ENCODE results near the gene DGKB. TPM values are rescaled to one million over a fixed set of nuclear protein-coding genes. Genes with fewer than 3 reads are reported as not detected.

Gene DGKB
- total RNA-seq, 1 donor, result 0.36 TPM

- DNase-seq (ENCODE audit: low read depth), result peak; percentile 78
- no peak overlapping the region for H3K4me3 ChIP-seq (ENCODE audit: low read depth, low read length)
- no peak for TF ChIP-seq CTCF (IDR thresholded peaks at IDR 0.05; ENCODE audit: insufficient read depth, low read length)
Measured at GRCh38 chr7:14841869-14842268, 60.7 kb downstream of the DGKB start.

GRCh38 chr7:14841086-14841485, 61.5 kb downstream of the DGKB start:
- DNase-seq (ENCODE audit: low read depth), result no peak
- H3K4me3 ChIP-seq (ENCODE audit: low read depth, low read length), result no peak overlapping the region
- TF ChIP-seq CTCF (IDR thresholded peaks at IDR 0.05; ENCODE audit: insufficient read depth, low read length), result no peak

- H3K4me3 ChIP-seq (ENCODE audit: low read depth, low read length), result no peak overlapping the region
- TF ChIP-seq CTCF (IDR thresholded peaks at IDR 0.05; ENCODE audit: insufficient read depth, low read length), result no peak
- no peak for DNase-seq (ENCODE audit: low read depth)
Measured at GRCh38 chr7:14839307-14839706, 63.2 kb downstream of the DGKB start.

- peak; percentile 45 for DNase-seq (ENCODE audit: low read depth)
- TF ChIP-seq CTCF (IDR thresholded peaks at IDR 0.05; ENCODE audit: insufficient read depth, low read length), result no peak
- no peak overlapping the region for H3K4me3 ChIP-seq (ENCODE audit: low read depth, low read length)
Measured at GRCh38 chr7:14837216-14837615, 65.3 kb downstream of the DGKB start.

- DNase-seq (ENCODE audit: low read depth), result peak; percentile 63
- peak overlapping the region; percentile 6 for H3K4me3 ChIP-seq (ENCODE audit: low read depth, low read length)
- TF ChIP-seq CTCF (IDR thresholded peaks at IDR 0.05; ENCODE audit: insufficient read depth, low read length), result no peak
Measured at GRCh38 chr7:14836571-14837189, 65.9 kb downstream of the DGKB start.

- DNase-seq (ENCODE audit: low read depth), result no peak
- TF ChIP-seq CTCF (IDR thresholded peaks at IDR 0.05; ENCODE audit: insufficient read depth, low read length), result no peak
- no peak overlapping the region for H3K4me3 ChIP-seq (ENCODE audit: low read depth, low read length)
Measured at GRCh38 chr7:14836006-14836405, 66.5 kb downstream of the DGKB start.

GRCh38 chr7:14835384-14835783, 67.2 kb downstream of the DGKB start:
- no peak overlapping the region for H3K4me3 ChIP-seq (ENCODE audit: low read depth, low read length)
- DNase-seq (ENCODE audit: low read depth), result no peak
- TF ChIP-seq CTCF (IDR thresholded peaks at IDR 0.05; ENCODE audit: insufficient read depth, low read length), result no peak

All from fibroblast of the aortic adventitia (primary cell).